SK-N-SH treated with all-trans-retinoic acid at 6 μM for 48 hours (cell line): Measurements from ENCODE around the gene SAAL1.

Experiments used
- ESRRG ChIP-seq: fragments of 250-450 bp; sonication (Bioruptor Pico); IDR thresholded peaks from 2 replicates; pipeline ENCODE4 v1.6.1; 2021; ENCODE audit warnings: mild to moderate bottlenecking
- ISL1 ChIP-seq: fragments of 250-450 bp; sonication (Bioruptor Pico); IDR thresholded peaks from 2 replicates; pipeline ENCODE4 v2.1.2; 2022; ENCODE audit warnings: mild to moderate bottlenecking, moderate library complexity
- OSR1 ChIP-seq: fragments of 250-450 bp; sonication (Bioruptor Pico); IDR thresholded peaks from 2 replicates; pipeline ENCODE4 v1.8.0; 2022; ENCODE audit warnings: moderate library complexity, mild to moderate bottlenecking, inconsistent platforms
- ZC3H10 ChIP-seq: fragments of 250-450 bp; sonication (Bioruptor Pico); IDR thresholded peaks from 2 replicates; pipeline ENCODE4 v1.5.1; 2021; ENCODE audit warnings: mild to moderate bottlenecking, moderate library complexity
- ZFP3 ChIP-seq: fragments of 250-450 bp; sonication (Bioruptor Pico); IDR thresholded peaks from 2 replicates; pipeline ENCODE4 v1.5.0; 2020; ENCODE audit warnings: mild to moderate bottlenecking, moderate library complexity
- ZFP30 ChIP-seq: fragments of 450-650 bp; formaldehyde crosslinking; IDR thresholded peaks from 2 replicates; pipeline ENCODE4 v1.5.0; 2022; ENCODE audit warnings: mild to moderate bottlenecking, moderate library complexity
- TF ChIP-seq, protein P1 (sequence below): fragments of 250-450 bp; sonication (Bioruptor Pico); IDR thresholded peaks from 2 replicates; pipeline ENCODE4 v1.5.0; 2020; ENCODE audit warnings: mild to moderate bottlenecking, moderate library complexity

DNA sequence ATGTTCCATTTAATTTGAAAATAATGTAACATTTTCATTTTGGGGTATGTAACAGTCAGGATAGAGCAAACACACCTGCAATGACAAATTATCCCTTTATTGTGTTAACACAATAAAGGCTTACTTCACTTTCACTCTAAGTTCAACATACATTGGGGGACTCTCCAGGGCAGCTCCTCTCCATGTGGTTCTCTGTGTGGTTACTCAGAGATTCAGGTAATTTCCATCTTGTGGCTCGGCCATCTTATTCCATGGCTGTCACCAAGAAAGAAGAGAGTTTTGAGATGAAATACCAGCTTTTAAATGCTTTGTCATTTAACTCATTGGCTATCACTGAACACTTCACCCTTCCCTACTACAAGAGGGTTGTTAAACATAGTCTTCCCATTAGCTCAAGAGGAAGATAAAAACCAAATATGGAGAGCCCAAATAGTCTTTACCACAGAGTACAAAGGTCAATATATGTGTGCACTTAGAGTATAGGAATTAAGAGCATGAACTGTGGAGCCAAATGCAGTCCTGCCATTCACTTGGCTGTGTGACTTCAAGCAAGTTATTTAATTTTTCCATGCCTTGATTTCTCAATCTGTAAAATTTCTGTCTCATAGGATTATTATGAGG is 49.2 kb downstream of the SAAL1 start:
- TF ChIP-seq OSR1 (CRISPR knock-in tag) = no peak
- TF ChIP-seq ZFP30 = no peak
- TF ChIP-seq ZFP3 (CRISPR knock-in tag) = no peak
- TF ChIP-seq, protein P1, sequence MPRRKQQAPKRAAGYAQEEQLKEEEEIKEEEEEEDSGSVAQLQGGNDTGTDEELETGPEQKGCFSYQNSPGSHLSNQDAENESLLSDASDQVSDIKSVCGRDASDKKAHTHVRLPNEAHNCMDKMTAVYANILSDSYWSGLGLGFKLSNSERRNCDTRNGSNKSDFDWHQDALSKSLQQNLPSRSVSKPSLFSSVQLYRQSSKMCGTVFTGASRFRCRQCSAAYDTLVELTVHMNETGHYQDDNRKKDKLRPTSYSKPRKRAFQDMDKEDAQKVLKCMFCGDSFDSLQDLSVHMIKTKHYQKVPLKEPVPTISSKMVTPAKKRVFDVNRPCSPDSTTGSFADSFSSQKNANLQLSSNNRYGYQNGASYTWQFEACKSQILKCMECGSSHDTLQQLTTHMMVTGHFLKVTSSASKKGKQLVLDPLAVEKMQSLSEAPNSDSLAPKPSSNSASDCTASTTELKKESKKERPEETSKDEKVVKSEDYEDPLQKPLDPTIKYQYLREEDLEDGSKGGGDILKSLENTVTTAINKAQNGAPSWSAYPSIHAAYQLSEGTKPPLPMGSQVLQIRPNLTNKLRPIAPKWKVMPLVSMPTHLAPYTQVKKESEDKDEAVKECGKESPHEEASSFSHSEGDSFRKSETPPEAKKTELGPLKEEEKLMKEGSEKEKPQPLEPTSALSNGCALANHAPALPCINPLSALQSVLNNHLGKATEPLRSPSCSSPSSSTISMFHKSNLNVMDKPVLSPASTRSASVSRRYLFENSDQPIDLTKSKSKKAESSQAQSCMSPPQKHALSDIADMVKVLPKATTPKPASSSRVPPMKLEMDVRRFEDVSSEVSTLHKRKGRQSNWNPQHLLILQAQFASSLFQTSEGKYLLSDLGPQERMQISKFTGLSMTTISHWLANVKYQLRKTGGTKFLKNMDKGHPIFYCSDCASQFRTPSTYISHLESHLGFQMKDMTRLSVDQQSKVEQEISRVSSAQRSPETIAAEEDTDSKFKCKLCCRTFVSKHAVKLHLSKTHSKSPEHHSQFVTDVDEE = no peak
- TF ChIP-seq ISL1 = no peak
- no peak for TF ChIP-seq ESRRG (CRISPR knock-in tag)
- TF ChIP-seq ZC3H10 (CRISPR knock-in tag) = no peak
